Measurements from ENCODE around the gene GADL1. TPM values are rescaled to one million over a fixed set of nuclear protein-coding genes. Genes with fewer than 3 reads are reported as not detected.

Gene GADL1
- total and polyA plus RNA-seq, 7 donors: 0.89 to 5.6 (median 1.5) TPM

DNA sequence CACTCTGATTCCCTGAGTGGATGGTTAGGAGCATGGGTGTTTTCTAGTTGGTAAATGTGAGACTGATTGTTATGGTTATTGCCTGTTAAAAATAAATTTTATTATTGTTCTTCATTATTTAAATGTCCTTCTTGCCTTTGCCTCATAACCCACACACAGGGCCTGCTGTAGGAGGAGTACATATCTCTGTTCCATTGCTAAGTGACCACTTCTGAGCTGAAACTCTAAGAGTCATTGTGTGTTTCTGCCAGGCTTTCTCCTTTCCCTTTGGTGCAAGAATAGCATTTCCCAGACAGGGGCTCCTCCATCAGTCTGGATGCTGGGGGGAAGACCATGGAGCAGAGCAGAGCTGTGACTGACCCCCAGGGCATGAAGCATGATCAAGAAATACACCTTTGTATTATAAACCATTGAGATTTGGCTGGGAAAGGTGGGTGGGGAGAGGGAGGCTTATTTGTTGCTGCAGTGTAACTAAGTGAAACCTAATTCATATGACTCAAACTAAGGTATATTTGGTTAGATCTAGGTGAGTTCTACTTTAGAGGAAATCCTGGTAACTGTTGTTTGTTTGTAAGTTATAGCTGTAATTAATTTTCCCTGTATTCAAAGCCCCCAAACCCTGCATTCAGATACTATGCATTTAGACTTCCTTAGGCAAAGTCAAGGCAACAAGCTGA lies 150.7 kb downstream of the GADL1 start:
- no peak for DNase-seq
- H3K27me3 ChIP-seq (ENCODE audit: insufficient read depth in 3 of 3, low read length in 2 of 3): no peaks in the 10 kb centered on the region
- peaks cover 26% of the 10 kb centered on the region for H3K4me1 ChIP-seq
- H3K4me3 ChIP-seq: no peak overlapping the region
- no peaks in the 10 kb centered on the region for H3K9me3 ChIP-seq
- ATAC-seq: no peak
- no peak for TF ChIP-seq CTCF (IDR thresholded peaks at IDR 0.05)
- intact Hi-C loops (cut with DNase I): no loop called here
- no peak overlapping the region for H3K27ac ChIP-seq
- no peaks in the 10 kb centered on the region for H3K36me3 ChIP-seq (ENCODE audit: insufficient read depth in 1 of 2, low read depth in 1 of 2)

- DNase-seq (no peak), ATAC-seq (no peak)
- Histone ChIP-seq H3K27me3 (ENCODE audit: insufficient read depth in 3 of 3, low read length in 2 of 3) (no peaks in the 10 kb centered on the region), H3K36me3 (ENCODE audit: insufficient read depth in 1 of 2, low read depth in 1 of 2) (no peaks in the 10 kb centered on the region), H3K4me1 (peaks cover 33% of the 10 kb centered on the region), H3K9me3 (no peaks in the 10 kb centered on the region), H3K4me3 (no peak overlapping the region), H3K27ac (no peak overlapping the region)
- intact Hi-C loops (cut with DNase I): no loop called here
- 90 to 98% (median 92%) methylated on average over 4 of the region's 4 CpGs for WGBS, 3 donors
- no peak for TF ChIP-seq CTCF (IDR thresholded peaks at IDR 0.05)
Measured at GRCh38 chr3:30742796-30743619, 151.5 kb downstream of the GADL1 start.

DNA sequence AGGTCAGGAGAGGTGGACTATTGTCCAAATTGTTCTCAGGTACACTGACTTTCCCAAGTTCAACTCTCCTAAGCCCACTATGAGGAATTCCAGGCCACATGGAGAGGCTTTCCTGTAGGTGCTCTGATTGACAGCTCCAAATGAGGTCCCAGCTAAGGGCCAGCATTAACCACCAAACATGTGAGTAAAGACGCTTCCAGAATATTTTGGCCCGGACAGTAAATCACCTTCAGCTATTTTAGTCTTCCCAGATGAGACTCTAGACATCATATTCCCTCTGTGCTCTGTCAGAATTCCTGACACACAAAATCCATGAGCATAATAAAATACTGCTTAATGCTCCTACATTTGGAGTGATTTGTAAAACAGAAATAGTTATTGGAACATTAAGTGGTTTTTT lies 152.6 kb downstream of the GADL1 start:
- intact Hi-C loops (cut with DNase I): no loop called here
- no peak for TF ChIP-seq CTCF (IDR thresholded peaks at IDR 0.05)
- WGBS, 3 donors: 9 to 28% (median 23%) methylated on average over 2 of the region's 2 CpGs
- H3K9me3 ChIP-seq: no peaks in the 10 kb centered on the region
- peak overlapping the region; percentile 72 for H3K27ac ChIP-seq
- no peaks in the 10 kb centered on the region for H3K36me3 ChIP-seq (ENCODE audit: insufficient read depth in 1 of 2, low read depth in 1 of 2)
- peak; percentile 88 to 93 (median 89) for ATAC-seq
- no peak for DNase-seq
- H3K27me3 ChIP-seq (ENCODE audit: insufficient read depth in 3 of 3, low read length in 2 of 3): no peaks in the 10 kb centered on the region
- no peak overlapping the region for H3K4me3 ChIP-seq
- peaks cover 43% of the 10 kb centered on the region for H3K4me1 ChIP-seq

DNA sequence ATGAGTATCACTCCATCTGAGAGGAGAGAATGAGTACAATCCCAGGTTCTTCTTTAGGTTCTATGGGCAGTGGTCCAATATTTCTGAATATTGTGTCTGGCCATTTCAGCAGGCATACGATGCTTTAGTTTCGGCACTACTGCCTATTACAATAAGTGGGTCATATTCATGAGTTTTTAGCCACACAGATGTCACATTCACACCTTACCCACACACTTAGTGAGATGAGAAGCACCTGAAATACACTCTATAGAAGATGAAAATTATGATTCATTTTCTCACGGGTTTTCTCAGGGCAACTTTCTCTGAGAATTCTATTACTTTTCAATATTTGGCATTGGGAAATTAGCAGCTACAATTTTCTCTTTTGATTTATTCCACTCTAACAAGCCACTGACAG lies 155.9 kb downstream of the GADL1 start:
- intact Hi-C loops (cut with DNase I): no loop called here
- H3K27ac ChIP-seq: peak overlapping the region; percentile 51
- H3K4me1 ChIP-seq: peaks cover 53% of the 10 kb centered on the region
- DNase-seq (no peak), ATAC-seq (no peak)
- WGBS, 3 donors: 88 to 93% (median 93%) methylated on average over 3 of the region's 3 CpGs
- no peaks in the 10 kb centered on the region for H3K36me3 ChIP-seq (ENCODE audit: insufficient read depth in 1 of 2, low read depth in 1 of 2)
- H3K9me3 ChIP-seq: no peaks in the 10 kb centered on the region
- no peak for TF ChIP-seq CTCF (IDR thresholded peaks at IDR 0.05)
- no peaks in the 10 kb centered on the region for H3K27me3 ChIP-seq (ENCODE audit: insufficient read depth in 3 of 3, low read length in 2 of 3)
- H3K4me3 ChIP-seq: no peak overlapping the region
